ENCODE results near the gene YBEY.
"Not testable (repeated sequence)": the region's sequence is repeated elsewhere in the genome, so short reads cannot be mapped to it uniquely, and the experiment has no call there.

Gene YBEY, protein sequence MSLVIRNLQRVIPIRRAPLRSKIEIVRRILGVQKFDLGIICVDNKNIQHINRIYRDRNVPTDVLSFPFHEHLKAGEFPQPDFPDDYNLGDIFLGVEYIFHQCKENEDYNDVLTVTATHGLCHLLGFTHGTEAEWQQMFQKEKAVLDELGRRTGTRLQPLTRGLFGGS

DNA sequence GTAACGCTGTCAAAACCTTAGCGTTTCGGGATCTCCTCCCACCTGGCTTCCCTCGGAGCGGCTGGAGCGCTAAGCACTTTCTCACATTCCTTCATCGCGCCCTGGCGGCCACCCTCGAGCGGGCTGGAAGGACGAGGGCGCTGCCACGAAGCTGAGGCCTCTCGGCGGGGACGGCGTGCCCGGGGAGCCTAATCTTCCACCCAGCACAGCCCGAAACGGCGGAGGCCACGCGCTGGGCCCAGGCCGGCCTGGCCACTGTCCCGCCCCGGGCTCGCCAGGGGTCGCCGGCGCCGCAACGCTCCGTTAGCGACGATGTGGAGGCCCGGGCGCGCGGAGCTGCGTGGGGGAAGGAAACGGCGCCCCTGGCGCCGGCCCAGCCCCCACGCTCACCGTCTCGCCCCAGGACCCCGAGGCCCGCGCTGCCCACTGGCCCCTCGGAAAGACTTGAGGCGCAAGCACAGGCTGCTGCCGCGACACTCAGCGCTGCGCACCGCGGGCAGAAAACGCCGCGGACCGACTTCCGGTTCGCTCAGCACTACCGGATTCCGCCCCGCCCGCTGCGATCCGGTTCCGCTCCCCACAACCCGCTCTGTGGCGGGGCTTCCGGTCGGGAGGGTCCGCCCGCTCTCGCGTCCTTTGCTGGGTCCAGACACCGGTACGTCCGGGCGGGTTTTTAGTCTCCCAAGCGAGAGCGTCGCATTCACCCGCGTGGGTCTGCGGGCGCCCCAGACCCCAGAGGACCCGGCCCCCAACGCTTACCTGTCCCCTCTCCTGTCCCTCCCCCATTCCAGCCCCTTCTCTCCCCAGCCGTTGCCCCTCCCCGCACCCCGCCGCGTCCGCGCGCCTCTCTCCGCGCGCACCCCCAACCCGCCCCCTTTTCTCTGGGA, at the start of gene YBEY:
TSS of gene YBEY (plus strand) at position 582 of the 887 bp plus-strand sequence. CDS start 572 bp downstream, outside the sequence.
- no peak for DNase-seq (ENCODE audit: low read depth, low spot score)
- POLR2A ChIA-PET, result interaction anchor here (0.6 to 1.2 kb wide), 9 partner anchors 11 to 243 kb away, joined by 3 to 5 read pairs (median 4); a partner anchor contains a TSS
- H3K4me3 ChIP-seq (ENCODE audit: low read depth, low read length), result peak within 1 kb of the TSS; percentile 77
- CTCF ChIA-PET, result interaction anchor here (1.0 to 3.5 kb wide), 6 partner anchors 10 to 316 kb away, joined by 3 to 19 read pairs (median 5); no protein-coding TSS in a partner anchor
- TF ChIP-seq, protein P1, sequence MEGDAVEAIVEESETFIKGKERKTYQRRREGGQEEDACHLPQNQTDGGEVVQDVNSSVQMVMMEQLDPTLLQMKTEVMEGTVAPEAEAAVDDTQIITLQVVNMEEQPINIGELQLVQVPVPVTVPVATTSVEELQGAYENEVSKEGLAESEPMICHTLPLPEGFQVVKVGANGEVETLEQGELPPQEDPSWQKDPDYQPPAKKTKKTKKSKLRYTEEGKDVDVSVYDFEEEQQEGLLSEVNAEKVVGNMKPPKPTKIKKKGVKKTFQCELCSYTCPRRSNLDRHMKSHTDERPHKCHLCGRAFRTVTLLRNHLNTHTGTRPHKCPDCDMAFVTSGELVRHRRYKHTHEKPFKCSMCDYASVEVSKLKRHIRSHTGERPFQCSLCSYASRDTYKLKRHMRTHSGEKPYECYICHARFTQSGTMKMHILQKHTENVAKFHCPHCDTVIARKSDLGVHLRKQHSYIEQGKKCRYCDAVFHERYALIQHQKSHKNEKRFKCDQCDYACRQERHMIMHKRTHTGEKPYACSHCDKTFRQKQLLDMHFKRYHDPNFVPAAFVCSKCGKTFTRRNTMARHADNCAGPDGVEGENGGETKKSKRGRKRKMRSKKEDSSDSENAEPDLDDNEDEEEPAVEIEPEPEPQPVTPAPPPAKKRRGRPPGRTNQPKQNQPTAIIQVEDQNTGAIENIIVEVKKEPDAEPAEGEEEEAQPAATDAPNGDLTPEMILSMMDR (IDR thresholded peaks at IDR 0.05; ENCODE audit: insufficient read depth, low read length, missing control alignments), result peak; percentile 69

DNA sequence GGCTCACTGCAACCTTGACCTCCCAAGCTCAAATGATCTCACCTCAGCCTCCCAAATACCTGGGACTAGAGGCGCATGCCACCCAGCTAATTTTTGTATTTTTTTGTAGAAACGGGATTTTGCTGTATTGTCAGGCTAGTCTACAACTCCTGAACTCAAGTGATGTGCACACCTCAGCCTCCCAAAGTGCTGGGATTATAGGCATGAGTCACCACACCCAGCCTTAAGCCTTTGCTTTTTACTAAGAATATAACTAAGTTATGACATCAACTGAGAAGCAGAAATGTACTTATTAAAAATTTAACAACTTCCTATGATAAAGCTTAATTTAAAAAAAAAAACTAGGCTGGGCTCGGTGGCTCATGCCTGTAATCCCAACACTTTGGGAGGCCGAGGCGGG, 48.7 kb upstream of the YBEY start:
- CTCF ChIA-PET, result interaction anchor here (1.0 to 3.4 kb wide), 2 partner anchors 30 to 94 kb away, joined by 3 to 13 read pairs; no protein-coding TSS in a partner anchor
- POLR2A ChIA-PET, result no interaction called here
- DNase-seq (ENCODE audit: low read depth, low spot score), result no peak
- no peak overlapping the region for H3K4me3 ChIP-seq (ENCODE audit: low read depth, low read length)
- TF ChIP-seq, protein P1 (IDR thresholded peaks at IDR 0.05; ENCODE audit: insufficient read depth, low read length, missing control alignments), result no peak

DNA sequence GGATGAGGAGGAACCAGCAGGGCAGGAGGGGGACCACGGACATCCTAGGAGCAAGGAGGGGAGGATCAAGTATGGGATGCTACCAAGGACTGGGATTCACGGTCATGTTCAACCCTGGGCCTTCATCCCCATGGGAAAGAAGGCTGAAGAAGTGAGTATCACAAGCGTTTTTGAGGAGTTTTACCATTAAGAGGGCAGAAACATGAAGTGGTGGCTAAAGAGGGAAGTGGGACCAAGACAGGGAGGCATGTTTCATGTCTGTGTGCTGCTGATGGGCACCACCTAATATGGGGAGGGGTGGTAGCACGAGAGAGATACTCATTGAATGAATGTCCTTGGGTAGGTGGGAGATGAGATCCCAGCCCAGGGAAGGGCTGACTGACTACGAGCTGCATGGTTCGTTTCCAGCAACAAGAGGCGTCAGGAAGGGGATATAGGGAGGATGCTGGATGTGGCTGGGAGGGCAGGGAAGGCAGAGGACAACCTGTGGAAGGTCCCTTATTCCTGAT, 46.3 kb upstream of the YBEY start:
- TF ChIP-seq, protein P1 (IDR thresholded peaks at IDR 0.05; ENCODE audit: insufficient read depth, low read length, missing control alignments), result no peak
- ChIA-PET CTCF (interaction anchor here (1.3 to 5.7 kb wide), 4 partner anchors 9 to 97 kb away, joined by 3 to 23 read pairs (median 6); no protein-coding TSS in a partner anchor), POLR2A (no interaction called here)

DNA sequence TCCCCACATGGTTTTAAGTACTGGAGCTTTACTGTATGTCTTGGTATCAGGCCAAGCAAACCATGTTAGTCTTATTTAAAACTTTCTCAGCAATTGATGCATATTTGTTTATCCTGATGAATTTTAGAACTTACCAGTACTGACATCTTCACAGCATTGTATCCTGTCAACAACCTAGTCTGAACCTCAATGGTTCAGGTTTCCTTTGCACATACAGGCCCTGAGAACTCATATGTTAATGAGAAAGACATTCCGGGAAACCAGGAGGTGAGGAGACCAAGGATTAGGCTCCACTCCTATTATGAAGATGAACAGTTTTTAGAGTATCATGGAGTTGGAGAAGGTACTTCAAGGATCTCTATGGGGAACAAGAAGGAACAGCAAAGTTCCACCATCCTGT, 44.6 kb upstream of the YBEY start:
- CTCF ChIA-PET, result interaction anchor here (1.0 to 5.7 kb wide), 4 partner anchors 10 to 270 kb away, joined by 3 to 23 read pairs (median 6); no protein-coding TSS in a partner anchor
- H3K4me3 ChIP-seq (ENCODE audit: low read depth, low read length); POLR2A ChIA-PET; DNase-seq (ENCODE audit: low read depth, low spot score): not testable (repeated sequence)

More for the DNA sequence above, 46.3 kb upstream of the YBEY start:
- H3K4me3 ChIP-seq (ENCODE audit: low read depth, low read length), result no peak overlapping the region
- DNase-seq (ENCODE audit: low read depth, low spot score), result no peak

DNA sequence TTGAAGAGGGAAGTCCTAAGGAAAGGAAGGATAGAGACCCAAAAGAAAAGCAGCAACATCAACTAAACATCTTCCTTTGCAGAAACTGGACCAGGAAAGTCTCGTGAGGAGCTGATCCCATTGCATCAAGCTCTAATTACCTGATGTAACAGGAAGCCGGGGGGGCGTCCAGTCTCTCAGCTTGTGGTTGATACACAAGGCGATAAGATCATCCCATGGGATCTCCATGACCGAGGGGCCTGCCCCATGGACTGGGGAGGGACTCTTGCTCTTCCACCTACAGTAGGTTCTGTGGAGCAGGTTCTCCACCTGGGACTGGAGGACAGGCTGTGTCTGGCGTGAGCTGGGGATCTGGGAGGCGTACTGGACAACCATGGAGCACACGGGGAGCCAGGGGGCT, 42.8 kb upstream of the YBEY start:
- no peak for DNase-seq (ENCODE audit: low read depth, low spot score)
- TF ChIP-seq, protein P1 (IDR thresholded peaks at IDR 0.05; ENCODE audit: insufficient read depth, low read length, missing control alignments), result no peak
- ChIA-PET CTCF (interaction anchor here (1.1 to 5.7 kb wide), 3 partner anchors 12 to 100 kb away, joined by 3 to 23 read pairs (median 5); partner anchors contain the start of genes MCM3AP and YBEY), POLR2A (no interaction called here)
- H3K4me3 ChIP-seq (ENCODE audit: low read depth, low read length), result no peak overlapping the region

DNA sequence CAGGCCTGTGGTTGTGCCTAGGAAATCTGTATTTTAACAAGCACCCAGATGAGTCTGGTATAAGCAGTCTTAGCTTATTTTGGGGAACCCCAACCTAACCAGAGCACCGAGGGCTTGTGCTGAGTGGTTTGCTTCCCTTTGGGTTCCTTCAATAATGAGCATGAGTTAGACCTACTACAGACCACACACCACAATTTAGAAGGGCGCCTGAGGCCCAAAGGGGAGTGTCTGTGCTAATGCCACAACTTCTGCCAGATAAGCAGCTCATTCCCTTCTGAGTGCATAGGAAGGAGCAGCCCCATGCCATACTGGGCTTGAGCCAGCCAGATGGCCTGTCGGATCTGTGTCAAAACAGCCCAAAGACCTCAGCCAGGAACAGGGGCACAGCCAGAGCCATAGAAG, 42.2 kb upstream of the YBEY start:
- TF ChIP-seq, protein P1 (IDR thresholded peaks at IDR 0.05; ENCODE audit: insufficient read depth, low read length, missing control alignments), result no peak

More for the DNA sequence above, 42.2 kb upstream of the YBEY start:
- DNase-seq (ENCODE audit: low read depth, low spot score), result no peak
- no peak overlapping the region for H3K4me3 ChIP-seq (ENCODE audit: low read depth, low read length)
- CTCF ChIA-PET, result interaction anchor here (1.1 to 5.7 kb wide), 2 partner anchors 13 to 101 kb away, joined by 3 to 23 read pairs; no protein-coding TSS in a partner anchor
- POLR2A ChIA-PET, result no interaction called here

Data from AG04449 (cell line).